LNCaP clone FGC (cell line): Measurements from ENCODE around the gene CHRNB2.

Experiments
- DNase-seq: peaks from one replicate; pipeline ENCODE4 v3.0.0-alpha.2; 2011; ENCODE audit warnings: low read depth
- H3K4me3 ChIP-seq: 2 replicates; pipeline ENCODE4 v1.5.1; 2011; ENCODE audit warnings: mild to moderate bottlenecking, low read depth, low read length, control low read depth
- CTCF ChIP-seq: IDR thresholded peaks from 2 replicates; pipeline ENCODE4 v1.5.1; 2012; ENCODE audit warnings: mild to moderate bottlenecking; ENCODE audit not compliant: control insufficient read depth, insufficient read depth; ENCODE audit errors: extremely low read depth

Gene CHRNB2

GRCh38 chr1:154548028-154548427 lies 19.6 kb upstream of the CHRNB2 start:
- no peak overlapping the region for H3K4me3 ChIP-seq
- no peak for DNase-seq
- no peak for TF ChIP-seq CTCF

GRCh38 chr1:154549202-154549770 lies 18.3 kb upstream of the CHRNB2 start:
- no peak for TF ChIP-seq CTCF
- H3K4me3 ChIP-seq = no peak overlapping the region
- DNase-seq = no peak

- DNase-seq = no peak
- no peak overlapping the region for H3K4me3 ChIP-seq
- no peak for TF ChIP-seq CTCF
Measured at GRCh38 chr1:154550070-154550469, 17.5 kb upstream of the CHRNB2 start.

GRCh38 chr1:154550657-154551056 lies 16.9 kb upstream of the CHRNB2 start:
- H3K4me3 ChIP-seq = no peak overlapping the region
- no peak for DNase-seq

GRCh38 chr1:154551474-154551873 lies 16.1 kb upstream of the CHRNB2 start:
- no peak for DNase-seq
- H3K4me3 ChIP-seq = no peak overlapping the region
- no peak for TF ChIP-seq CTCF

More at GRCh38 chr1:154550657-154551056, 16.9 kb upstream of the CHRNB2 start:
- no peak for TF ChIP-seq CTCF

- no peak for TF ChIP-seq CTCF
- no peak for DNase-seq
- no peak overlapping the region for H3K4me3 ChIP-seq
Measured at GRCh38 chr1:154552036-154552435, 15.5 kb upstream of the CHRNB2 start.
